HG03460 (cell line): ENCODE measurements around the gene IL5RA.

Source experiments
- ATAC-seq: cut with Tn5 transposase; IDR thresholded peaks from one replicate; pipeline ENCODE4 v1.9.1; 2021; ENCODE audit not compliant: unreplicated experiment

Gene IL5RA

DNA sequence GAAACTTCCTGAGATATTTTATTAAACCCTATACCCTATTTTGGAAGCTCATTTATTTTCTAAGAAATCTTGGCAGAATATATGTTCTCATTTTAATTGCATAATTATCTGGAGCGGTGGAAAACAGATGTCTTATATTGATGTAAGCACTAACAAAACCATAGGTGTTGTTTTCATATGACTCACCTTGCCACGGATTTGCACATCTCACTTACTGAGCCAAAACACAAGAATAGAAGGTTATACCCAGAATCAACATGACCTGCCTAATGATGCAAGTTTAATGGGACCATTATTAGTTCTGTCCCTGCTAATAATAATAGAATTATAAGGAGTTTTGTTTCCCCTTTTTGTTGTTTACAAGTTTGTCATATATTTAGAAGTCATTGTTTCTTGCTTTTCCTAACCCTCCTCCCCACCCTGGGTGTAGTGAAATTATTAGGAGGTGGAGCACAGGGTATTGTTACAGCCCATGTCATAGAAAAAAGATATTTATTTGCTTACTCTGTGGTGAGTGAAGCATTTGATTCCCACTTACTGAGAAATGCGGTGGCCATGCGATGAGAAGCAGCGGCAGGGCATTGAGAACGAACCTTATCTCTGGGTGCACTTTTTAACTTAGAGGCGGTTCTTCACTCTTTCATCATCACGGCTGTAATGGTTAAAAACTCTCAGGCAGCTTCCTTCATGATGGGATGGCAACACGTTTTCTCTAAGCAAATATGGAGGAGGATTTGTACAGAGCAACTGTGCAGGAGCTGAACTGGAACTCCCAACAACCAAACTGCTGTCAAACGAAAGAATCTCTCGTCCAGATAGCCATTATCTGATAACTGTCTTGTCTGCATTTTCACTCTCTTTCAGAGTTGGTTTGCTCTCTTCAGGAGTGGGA lies 521 bp downstream of the IL5RA start:
- ATAC-seq: no peak

- ATAC-seq: no peak
These were observed 2.3 kb downstream of the IL5RA start for GRCh38 chr3:3107858-3108257.

DNA sequence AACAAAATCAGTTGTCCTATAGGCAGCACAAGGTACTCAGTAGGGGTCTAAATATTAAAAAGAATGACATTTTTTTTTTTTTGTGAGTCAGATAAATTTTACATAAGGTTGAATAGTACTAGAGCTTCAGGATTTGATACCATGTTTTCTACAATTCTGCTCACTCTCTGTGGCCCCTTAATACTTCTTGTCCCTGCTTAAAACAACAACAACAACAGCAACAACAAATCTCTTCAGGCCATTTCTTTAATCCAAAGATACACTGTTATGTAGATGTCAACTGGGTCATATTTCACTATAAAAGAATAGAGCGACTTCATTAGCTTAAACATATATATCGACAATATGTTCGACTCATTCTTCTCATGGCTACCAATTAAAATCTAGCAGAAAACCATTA lies 3.0 kb downstream of the IL5RA start:
- ATAC-seq: no peak

- no peak for ATAC-seq
These were observed 4.4 kb downstream of the IL5RA start for GRCh38 chr3:3105815-3106214.

- no peak for ATAC-seq
These were observed 4.9 kb downstream of the IL5RA start for GRCh38 chr3:3105246-3105645.

GRCh38 chr3:3102751-3103150 lies 7.4 kb downstream of the IL5RA start:
- ATAC-seq: no peak

- ATAC-seq: no peak
These were observed 8.3 kb downstream of the IL5RA start for GRCh38 chr3:3101660-3102458.

- no peak for ATAC-seq
These were observed 12.2 kb downstream of the IL5RA start for GRCh38 chr3:3097958-3098357.

GRCh38 chr3:3089017-3089416 lies 21.2 kb downstream of the IL5RA start:
- ATAC-seq: peak; percentile 98

- ATAC-seq: no peak
These were observed 22.3 kb downstream of the IL5RA start for GRCh38 chr3:3087716-3088465.

- ATAC-seq: no peak
These were observed 22.9 kb downstream of the IL5RA start for GRCh38 chr3:3087279-3087678.

- no peak for ATAC-seq
These were observed 23.9 kb downstream of the IL5RA start for GRCh38 chr3:3086239-3086638.

GRCh38 chr3:3085782-3086181 lies 24.4 kb downstream of the IL5RA start:
- ATAC-seq: no peak

DNA sequence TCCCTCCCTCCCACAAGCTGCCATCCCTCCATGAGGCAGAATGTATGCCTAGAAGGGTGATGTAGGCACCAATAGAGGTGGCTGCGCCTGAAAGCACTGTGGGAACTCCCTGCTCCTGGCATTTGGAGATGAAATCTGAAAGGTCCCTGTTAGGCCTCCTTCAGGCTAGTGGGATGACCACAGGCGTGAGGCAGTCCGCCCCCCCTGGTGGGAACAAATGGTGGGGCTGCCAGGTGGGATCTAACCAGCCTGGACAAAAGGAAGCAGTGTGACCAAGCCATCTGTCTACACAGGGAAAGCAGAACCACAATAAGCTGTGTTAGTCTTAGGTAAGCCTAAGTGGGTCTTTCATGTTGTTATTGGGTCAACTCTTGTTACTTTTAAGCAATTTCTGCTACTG lies 25.3 kb downstream of the IL5RA start:
- no peak for ATAC-seq

- peak; percentile 87 for ATAC-seq
These were observed 27.8 kb downstream of the IL5RA start for GRCh38 chr3:3082234-3082924.

DNA sequence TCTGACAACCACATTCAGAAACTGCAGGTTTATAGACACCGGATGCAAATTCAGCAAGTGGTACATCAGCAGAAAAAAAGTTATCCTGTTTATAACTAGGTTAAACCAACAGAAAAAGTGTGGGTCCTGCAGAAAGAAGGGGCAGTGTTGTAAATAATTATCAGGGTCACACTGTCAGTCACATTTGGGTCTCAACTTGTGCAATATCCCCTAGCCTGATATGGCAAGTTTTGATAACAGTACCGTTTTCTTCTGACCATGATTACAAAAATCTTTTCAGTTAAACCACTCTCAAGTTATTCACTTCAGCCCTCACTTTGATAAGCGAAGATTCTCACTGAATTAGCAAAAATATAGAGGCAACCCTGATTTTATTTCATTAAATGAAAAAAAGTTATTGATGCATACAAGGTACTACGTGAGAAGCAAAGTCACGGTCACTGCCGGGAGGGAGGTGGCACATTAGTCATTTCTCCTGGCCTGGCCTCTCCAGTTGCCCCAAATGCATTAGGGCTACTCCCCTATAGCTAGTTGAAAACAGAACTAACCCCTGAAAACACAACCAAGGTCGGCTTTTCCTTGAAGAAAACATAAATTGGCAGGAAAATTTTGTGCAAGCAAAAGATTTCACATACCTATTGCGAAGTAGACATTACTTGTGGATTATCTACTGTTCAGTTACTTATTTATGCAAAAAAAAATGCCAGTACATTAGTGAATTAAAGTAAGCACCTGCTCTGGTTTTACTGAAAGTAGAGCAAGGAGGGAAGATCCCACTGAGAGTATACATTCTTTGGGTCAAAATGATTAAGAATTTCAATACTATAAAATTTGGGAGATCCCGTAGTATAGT lies 28.6 kb downstream of the IL5RA start:
- peak; percentile 44 for ATAC-seq

GRCh38 chr3:3080309-3080708 lies 29.9 kb downstream of the IL5RA start:
- ATAC-seq: no peak

DNA sequence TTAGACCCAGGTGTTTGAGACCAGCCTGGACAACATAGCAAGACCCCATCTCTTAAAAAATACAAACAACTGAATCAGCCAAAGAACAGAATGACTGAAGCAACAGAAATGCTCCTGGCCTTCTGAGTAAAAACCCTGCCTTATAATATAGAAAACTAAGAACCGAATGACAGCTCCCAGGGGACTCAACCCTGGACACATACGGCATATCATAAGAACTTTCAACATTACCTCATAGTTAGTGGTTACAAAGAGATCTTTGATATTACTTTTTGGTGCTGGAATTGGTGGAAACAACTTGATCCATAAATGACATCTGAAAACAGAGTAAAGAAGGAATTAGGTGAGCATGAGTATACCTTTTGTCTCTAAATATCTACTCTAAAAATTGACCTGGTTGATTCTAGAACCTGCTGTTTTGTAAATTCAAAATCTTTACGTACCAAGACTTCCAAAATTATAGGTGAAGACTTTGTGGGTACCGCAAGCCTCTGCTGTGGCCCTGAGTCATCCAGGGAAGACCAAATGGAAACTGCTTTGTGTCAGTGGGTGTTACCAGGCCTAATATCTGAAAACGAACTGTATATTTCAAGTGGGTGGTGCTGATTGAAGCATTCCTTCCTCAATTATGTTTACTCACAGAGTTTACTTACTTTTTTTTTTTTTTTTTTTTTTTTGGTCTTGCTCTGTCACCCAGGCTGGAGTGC lies 35.5 kb downstream of the IL5RA start:
- peak; percentile 56 for ATAC-seq

DNA sequence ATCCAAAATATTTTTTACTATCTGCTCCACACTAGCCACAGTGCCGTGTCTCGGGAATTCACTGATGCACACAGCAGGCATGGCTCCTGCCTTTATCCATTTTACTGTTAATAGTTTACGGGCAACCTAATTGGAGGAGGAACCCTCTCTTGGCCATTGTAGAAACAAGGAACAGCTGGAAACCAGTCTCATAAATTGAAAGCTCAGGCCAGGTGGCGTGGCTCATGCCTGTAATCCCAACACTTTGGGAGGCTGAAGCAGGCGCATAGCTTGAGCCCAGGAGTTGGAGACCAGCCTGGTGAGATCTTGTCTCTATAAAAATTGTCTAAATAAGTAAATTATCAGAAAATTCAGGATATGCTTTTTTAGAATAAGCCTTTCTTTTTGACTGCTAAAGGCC lies 39.0 kb downstream of the IL5RA start:
- ATAC-seq: no peak
